H1 (cell line): ENCODE data around the gene KCNK4. TPM values are rescaled to one million over a fixed set of nuclear protein-coding genes. Genes with fewer than 3 reads are reported as not detected.

Experiments used
- CTCF ChIA-PET: fragments of 300-600 bp; sonication (Branson Sonifier 250); formaldehyde crosslinking; loops from one replicate; lab custom pipeline; 2021; ENCODE audit not compliant: partially characterized antibody; lab: Charles Lee
- POLR2A ChIA-PET: fragments of 300-600 bp; sonication (Branson Sonifier 250); formaldehyde crosslinking; loops from one replicate; lab custom pipeline; 2021; ENCODE audit warnings: inconsistent platforms; ENCODE audit not compliant: partially characterized antibody; lab: Charles Lee
- DNase-seq, 2 experiments: peaks; one replicate each; pipeline versions ENCODE4 v3.0.0 to v3.0.0-alpha.2; 2010 to 2022; ENCODE audit warnings: low spot score in 2 of 2, low read depth in 1 of 2, mixed read lengths in 1 of 2
- FAIRE-seq: peaks from 2 replicates; lab custom pipeline; 2011; peaks lifted over from hg19 to GRCh38; lab: Jason Lieb, UNC
- H2AFZ ChIP-seq: 2 replicates; pipeline ENCODE4 v1.8.1; 2012; ENCODE audit warnings: low read length, inconsistent platforms
- H2AK5ac ChIP-seq: 2 replicates; pipeline ENCODE4 v1.6.1; 2013; ENCODE audit warnings: low read depth, low read length
- H2BK120ac ChIP-seq: replicated peaks from 2 replicates; pipeline ENCODE3; 2013; ENCODE audit warnings: low read depth, low read length, inconsistent platforms
- H2BK12ac ChIP-seq: 2 replicates; pipeline ENCODE4 v1.6.1; 2013; ENCODE audit warnings: low read depth, low read length
- H2BK15ac ChIP-seq: 2 replicates; pipeline ENCODE4 v1.6.1; 2013; ENCODE audit warnings: low read length
- H2BK20ac ChIP-seq: 2 replicates; pipeline ENCODE4 v1.6.1; 2013; ENCODE audit warnings: low read length
- H2BK5ac ChIP-seq: 2 replicates; pipeline ENCODE4 v1.6.1; 2013; ENCODE audit warnings: low read depth, low read length
- H3K14ac ChIP-seq: 2 replicates; pipeline ENCODE4 v1.6.1; 2013; ENCODE audit warnings: inconsistent platforms; ENCODE audit not compliant: insufficient read length
- H3K18ac ChIP-seq: 2 replicates; pipeline ENCODE4 v1.6.1; 2013; ENCODE audit warnings: low read length; ENCODE audit errors: extremely low read depth
- H3K23ac ChIP-seq: 2 replicates; pipeline ENCODE4 v1.6.1; 2013; ENCODE audit warnings: inconsistent platforms; ENCODE audit not compliant: insufficient read length
- H3K23me2 ChIP-seq: 2 replicates; pipeline ENCODE4 v1.6.1; 2013; ENCODE audit warnings: low read depth, low read length
- H3K27ac ChIP-seq: 2 replicates; pipeline ENCODE4 v1.6.1; 2011; ENCODE audit warnings: low read depth, low read length, inconsistent platforms
- H3K27me3 ChIP-seq, 4 experiments: replicated peaks in 1 of 4; 1 replicate in 1 of 4; 2 replicates in 3 of 4; pipeline versions ENCODE4 v1.6.1 to v1.8.1; 2011 to 2013; ENCODE audit warnings: low read length in 3 of 4, mild to moderate bottlenecking in 3 of 4, inconsistent platforms in 2 of 4, mixed read lengths in 2 of 4, moderate library complexity in 1 of 4; ENCODE audit not compliant: control insufficient read depth in 3 of 4, insufficient read depth in 3 of 4; ENCODE audit errors: extremely low read depth in 1 of 4
- H3K36me3 ChIP-seq, 4 experiments: 2 replicates each; pipeline versions ENCODE4 v1.6.1 to v1.8.1; 2011 to 2013; ENCODE audit warnings: mild to moderate bottlenecking in 4 of 4, low read length in 3 of 4, moderate library complexity in 2 of 4, control low read depth in 1 of 4, inconsistent platforms in 1 of 4; ENCODE audit not compliant: insufficient read depth in 4 of 4, control insufficient read depth in 2 of 4
- H3K4ac ChIP-seq: replicated peaks from 2 replicates; pipeline ENCODE3; 2013; ENCODE audit warnings: low read length, low read depth, mixed read lengths, inconsistent platforms; ENCODE audit not compliant: insufficient read length
- H3K4me1 ChIP-seq, 4 experiments: replicated peaks in 1 of 4; 1 replicate in 1 of 4; 2 replicates in 3 of 4; pipeline versions ENCODE4 v1.6.1 to v1.8.1; 2011 to 2013; ENCODE audit warnings: low read length in 3 of 4, inconsistent platforms in 2 of 4, mixed read lengths in 1 of 4; ENCODE audit not compliant: insufficient read depth in 4 of 4, control insufficient read depth in 3 of 4
- H3K4me2 ChIP-seq, 2 experiments: 2 replicates each; pipeline versions ENCODE4 v1.6.1 to v1.8.1; 2011 to 2013; ENCODE audit warnings: low read depth in 2 of 2, low read length in 2 of 2, control low read depth in 1 of 2, inconsistent platforms in 1 of 2, mild to moderate bottlenecking in 1 of 2; ENCODE audit not compliant: insufficient read depth in 1 of 2
- H3K4me3 ChIP-seq, 4 experiments: fragments of 200-600, 300-600 bp in 1 of 4; sonication (generic), shearing (Covaris generic), sonication (Bioruptor Twin) in 1 of 4; 2 replicates each; pipeline versions ENCODE4 v1.5.1 to v1.8.1; 2011 to 2016; ENCODE audit warnings: low read length in 4 of 4, low read depth in 3 of 4, control low read depth in 2 of 4, inconsistent platforms in 2 of 4, mild to moderate bottlenecking in 2 of 4, mixed read lengths in 1 of 4, moderate library complexity in 1 of 4; ENCODE audit not compliant: insufficient read depth in 2 of 4; ENCODE audit errors: extremely low read depth in 1 of 4
- H3K56ac ChIP-seq: replicated peaks from 2 replicates; pipeline ENCODE3; 2013; ENCODE audit warnings: low read depth, mild to moderate bottlenecking, mixed read lengths, low read length, inconsistent platforms; ENCODE audit not compliant: insufficient read length
- H3K79me1 ChIP-seq: 2 replicates; pipeline ENCODE4 v1.6.1; 2013; ENCODE audit warnings: low read depth, low read length, control low read depth
- H3K79me2 ChIP-seq, 2 experiments: 2 replicates each; pipeline versions ENCODE4 v1.6.1 to v1.8.1; 2012 to 2013; ENCODE audit warnings: low read length in 2 of 2, mild to moderate bottlenecking in 2 of 2, inconsistent platforms in 1 of 2; ENCODE audit not compliant: insufficient read depth in 2 of 2, control insufficient read depth in 1 of 2
- H3K9ac ChIP-seq, 4 experiments: replicated peaks in 1 of 4; 1 replicate in 1 of 4; 2 replicates in 3 of 4; pipeline versions ENCODE4 v1.6.1 to v1.8.1; 2011 to 2013; ENCODE audit warnings: low read depth in 3 of 4, low read length in 3 of 4, control low read depth in 2 of 4, mild to moderate bottlenecking in 2 of 4, moderate library complexity in 2 of 4, inconsistent platforms in 1 of 4; ENCODE audit errors: extremely low read depth in 1 of 4
- H3K9me3 ChIP-seq, 2 experiments: 2 replicates each; pipeline versions ENCODE4 v1.6.1 to v1.8.1; 2012 to 2013; ENCODE audit warnings: mild to moderate bottlenecking in 2 of 2, moderate library complexity in 2 of 2, control low read depth in 1 of 2, inconsistent platforms in 1 of 2, low read depth in 1 of 2, low read length in 1 of 2, mixed read lengths in 1 of 2; ENCODE audit not compliant: insufficient read depth in 2 of 2
- H4K20me1 ChIP-seq, 2 experiments: replicated peaks in 1 of 2; 2 replicates each; pipeline versions ENCODE3 to v1.8.1; 2011 to 2013; ENCODE audit warnings: inconsistent platforms in 2 of 2, low read length in 2 of 2, mild to moderate bottlenecking in 1 of 2; ENCODE audit not compliant: insufficient read depth in 2 of 2, control insufficient read depth in 1 of 2
- H4K5ac ChIP-seq: 2 replicates; pipeline ENCODE4 v1.6.1; 2013; ENCODE audit warnings: low read length, low read depth, mixed read lengths, inconsistent platforms; ENCODE audit not compliant: insufficient read length
- H4K8ac ChIP-seq: 2 replicates; pipeline ENCODE4 v1.8.0; 2013; ENCODE audit warnings: mild to moderate bottlenecking, moderate library complexity, low read length, inconsistent platforms; ENCODE audit not compliant: insufficient read depth; ENCODE audit errors: extremely low read depth
- H4K91ac ChIP-seq: replicated peaks from 2 replicates; pipeline ENCODE3; 2013; ENCODE audit warnings: low read length, mixed read lengths, inconsistent platforms; ENCODE audit not compliant: insufficient read length
- ATF3 ChIP-seq: IDR thresholded peaks from 2 replicates; pipeline ENCODE4 v1.6.1; 2011; ENCODE audit warnings: low read depth, mild to moderate bottlenecking, low read length; ENCODE audit not compliant: insufficient read depth
- BRCA1 ChIP-seq: IDR thresholded peaks from 2 replicates; pipeline ENCODE4 v1.6.1; 2012; ENCODE audit warnings: low read depth, low read length, improper control_type of control experiment
- EZH2 ChIP-seq: fragments of 200-600 bp; sonication (generic); IDR thresholded peaks from 2 replicates; pipeline ENCODE4 v1.7.1; 2012; ENCODE audit warnings: low read depth, mild to moderate bottlenecking, moderate library complexity, low read length, inconsistent platforms; ENCODE audit not compliant: severe bottlenecking
- JUN ChIP-seq: IDR thresholded peaks from 2 replicates; pipeline ENCODE4 v1.6.1; 2011; ENCODE audit warnings: low read depth, mild to moderate bottlenecking, improper control_type of control experiment, low read length
- KDM4A ChIP-seq: IDR thresholded peaks from one replicate; pipeline ENCODE4 v1.7.1; 2012; ENCODE audit warnings: low read depth, mild to moderate bottlenecking, moderate library complexity, low read length, inconsistent platforms; ENCODE audit not compliant: severe bottlenecking
- RNF2 ChIP-seq: fragments of 200-900, 300-1000 bp; sonication (generic); IDR thresholded peaks from 2 replicates; pipeline ENCODE4 v1.7.1; 2016; ENCODE audit warnings: borderline replicate concordance, low read depth, mild to moderate bottlenecking, antibody characterized with exemption, low read length; ENCODE audit not compliant: poor library complexity, severe bottlenecking; ENCODE audit errors: missing control alignments
- SP1 ChIP-seq: IDR thresholded peaks from 2 replicates; pipeline ENCODE4 v1.6.1; 2011; ENCODE audit warnings: low read depth, low read length
- SUZ12 ChIP-seq: fragments of 200-600 bp; sonication (generic); IDR thresholded peaks from 2 replicates; pipeline ENCODE4 v1.6.1; 2012; ENCODE audit warnings: mild to moderate bottlenecking, inconsistent platforms, low read length, moderate library complexity, mixed read lengths
- WGBS, 2 experiments: shearing (Covaris generic) in 1 of 2; methylation state at CpG; one replicate each; pipeline versions ENCODE4 v1.1.6 to v1.1.7; 2013 to 2015; ENCODE audit warnings: low lambda C conversion rate in 2 of 2, mixed read lengths in 2 of 2, inconsistent platforms in 1 of 2, low coverage in 1 of 2, missing lambda C conversion rate in 1 of 2; ENCODE audit not compliant: insufficient replicate concordance in 2 of 2, insufficient coverage in 1 of 2, insufficient read length in 1 of 2; ENCODE audit errors: extremely low coverage in 1 of 2, missing lambda C conversion rate in 1 of 2; 5-methylcytosine and 5-hydroxymethylcytosine counted together
- polyA plus RNA-seq, 7 experiments: library from polyadenylated mRNA; depleted of rRNA in 3 of 7; stranded (reverse) in 5 of 7; unstranded in 2 of 7; fragments of >200 nt in 5 of 7; fragments of 200-250 nt in 2 of 7; gene quantifications; 1 replicate in 5 of 7; 2 replicates in 1 of 7; 4 replicates in 1 of 7; pipeline versions ENCODE4 v1.2.1 to v1.2.3, GENCODE V29; 2011 to 2013; ENCODE audit warnings: missing spikeins in 2 of 7, mixed read lengths in 2 of 7
- total RNA-seq: library from RNA; stranded (reverse); fragmentation: NEBNext Ultra II Directional; extraction: Animal tissue kit (Norgen Biotek cat#: 25700); gene quantifications from 2 replicates; pipeline ENCODE4 v1.2.1, GENCODE V29; 2021

Gene KCNK4
- total and polyA plus RNA-seq, 2 of the 8 experiments (the other 6 are each of a cell fraction or from before 2014, with no cell fraction given), result 0.19 TPM; not detected in 1

GRCh38 chr11:64291752-64292459 is 804 bp downstream of the KCNK4 start:
- H3K23me2 ChIP-seq, result peaks cover 5% of the 10 kb centered on the region; the same call in 1 of the 2 replicates
- ChIA-PET POLR2A (interaction anchor here (1.0 to 2.8 kb wide), 6 partner anchors 8 to 43 kb away, joined by 3 to 10 read pairs (median 6); partner anchors contain the start of gene BAD), CTCF (interaction anchor here (0.8 to 11.4 kb wide), 3 partner anchors 11 to 88 kb away, joined by 3 to 134 read pairs (median 4); partner anchors contain the start of genes CATSPERZ, ESRRA, NUDT22 and TRPT1)
- peaks cover 5 to 25% of the 10 kb centered on the region in 2 experiments for H4K20me1 ChIP-seq
- H3K4me2 ChIP-seq, result peak overlapping the region; percentile 20 to 88
- H2BK15ac ChIP-seq, result no peak overlapping the region
- no peak overlapping the region for H3K23ac ChIP-seq
- no peak overlapping the region for H4K91ac ChIP-seq
- no peak overlapping the region for H2BK5ac ChIP-seq
- FAIRE-seq, result no peak
- TF ChIP-seq JUN (no peak), RNF2 (peak; percentile 66), EZH2 (peak; percentile 86), SP1 (no peak), ATF3 (no peak), KDM4A (peak; percentile 38), SUZ12 (peak; percentile 92), BRCA1 (no peak)
- no peak overlapping the region for H3K18ac ChIP-seq
- H2BK12ac ChIP-seq, result no peak overlapping the region
- peaks cover 0 to 14% (median 3%) of the 10 kb centered on the region in 4 experiments; a peak in 5 of 7 replicates for H3K4me1 ChIP-seq
- no peak overlapping the region for H3K56ac ChIP-seq
- WGBS, 2 experiments, result 5% methylated on average over 13 of the region's 96 CpGs; no CpG with 5 or more reads in 1 of the 2 experiments
- no peak overlapping the region for H3K14ac ChIP-seq
- no peak overlapping the region for H2BK20ac ChIP-seq
- H2BK120ac ChIP-seq, result no peak overlapping the region
- H3K9ac ChIP-seq, result no peak overlapping the region
- H3K79me2 ChIP-seq, result no peaks in the 10 kb centered on the region
- H3K4ac ChIP-seq, result no peak overlapping the region
- no peak for DNase-seq
- H3K27ac ChIP-seq, result no peak overlapping the region
- no peak overlapping the region for H4K5ac ChIP-seq
- H3K9me3 ChIP-seq, result no peaks in the 10 kb centered on the region
- peak overlapping the region; percentile 21 to 64 (median 34) for H3K4me3 ChIP-seq
- peaks cover 64 to 79% (median 74%) of the 10 kb centered on the region in 4 experiments for H3K27me3 ChIP-seq
- H2AFZ ChIP-seq, result no peak overlapping the region
- H4K8ac ChIP-seq, result no peak overlapping the region
- H2AK5ac ChIP-seq, result no peak overlapping the region
- peaks cover 0 to 9% (median 0%) of the 10 kb centered on the region in 4 experiments; a peak in 1 of 8 replicates for H3K36me3 ChIP-seq
- H3K79me1 ChIP-seq, result no peaks in the 10 kb centered on the region
